H1 (cell line): ENCODE data around the gene NELL1. TPM values are rescaled to one million over a fixed set of nuclear protein-coding genes. Genes with fewer than 3 reads are reported as not detected.

Experiments used
- GABPA ChIP-seq: IDR thresholded peaks from 2 replicates; pipeline ENCODE4 v1.6.1; 2011; ENCODE audit warnings: mild to moderate bottlenecking, low read length, moderate library complexity, borderline replicate concordance; ENCODE audit not compliant: insufficient read depth
- KDM4A ChIP-seq: IDR thresholded peaks from one replicate; pipeline ENCODE4 v1.7.1; 2012; ENCODE audit warnings: low read depth, mild to moderate bottlenecking, moderate library complexity, low read length, inconsistent platforms; ENCODE audit not compliant: severe bottlenecking
- RBBP5 ChIP-seq: IDR thresholded peaks from 2 replicates; pipeline ENCODE4 v1.7.1; 2012; ENCODE audit warnings: low read depth, mild to moderate bottlenecking, inconsistent platforms, low read length, moderate library complexity, borderline replicate concordance
- TAF1 ChIP-seq: IDR thresholded peaks from 2 replicates; pipeline ENCODE4 v1.6.1; 2011; ENCODE audit warnings: mild to moderate bottlenecking, low read depth, low read length
- polyA plus RNA-seq, 7 experiments: library from polyadenylated mRNA; depleted of rRNA in 3 of 7; stranded (reverse) in 5 of 7; unstranded in 2 of 7; fragments of >200 nt in 5 of 7; fragments of 200-250 nt in 2 of 7; gene quantifications; 1 replicate in 5 of 7; 2 replicates in 1 of 7; 4 replicates in 1 of 7; pipeline versions ENCODE4 v1.2.1 to v1.2.3, GENCODE V29; 2011 to 2013; ENCODE audit warnings: missing spikeins in 2 of 7, mixed read lengths in 2 of 7
- total RNA-seq: library from RNA; stranded (reverse); fragmentation: NEBNext Ultra II Directional; extraction: Animal tissue kit (Norgen Biotek cat#: 25700); gene quantifications from 2 replicates; pipeline ENCODE4 v1.2.1, GENCODE V29; 2021

Gene NELL1
- total and polyA plus RNA-seq, 2 of the 8 experiments (the other 6 are each of a cell fraction or from before 2014, with no cell fraction given) = 0.21 TPM; not detected in 1

GRCh38 chr11:20771681-20772080, 102.3 kb downstream of the NELL1 start (continued):
- no peak for TF ChIP-seq KDM4A
- no peak for TF ChIP-seq GABPA
- TF ChIP-seq RBBP5 = no peak
- TF ChIP-seq TAF1 = no peak
